HL-60 (cell line): ENCODE data around the gene CFAP65.

Experiments
- DNase-seq, 2 experiments: peaks; one replicate each; pipeline ENCODE4 v3.0.0-alpha.2; 2010 to 2020; ENCODE audit warnings: low read depth in 1 of 2, low spot score in 1 of 2
- H3K27ac ChIP-seq: fragments of 250-450 bp; sonication (Bioruptor Pico); replicated peaks from 2 replicates; pipeline ENCODE4 v1.5.1; 2020; ENCODE audit warnings: mild to moderate bottlenecking, moderate library complexity
- H3K27me3 ChIP-seq: fragments of 250-450 bp; sonication (Bioruptor Pico); 2 replicates; pipeline ENCODE4 v1.5.1; 2021; ENCODE audit warnings: mild to moderate bottlenecking, moderate library complexity; ENCODE audit not compliant: insufficient read depth, poor library complexity, severe bottlenecking
- H3K4me3 ChIP-seq: replicated peaks from 2 replicates; pipeline ENCODE4 v1.5.1; 2011; ENCODE audit warnings: mild to moderate bottlenecking, control low read depth, low read length; ENCODE audit not compliant: insufficient read depth
- CTCF ChIP-seq: IDR thresholded peaks from one replicate; pipeline ENCODE4 v1.5.1; 2011; ENCODE audit warnings: low read length, control low read depth, inconsistent platforms; ENCODE audit not compliant: insufficient read depth
- GABPA ChIP-seq: IDR thresholded peaks from 2 replicates; pipeline ENCODE4 v1.6.1; 2012; ENCODE audit warnings: low read depth
- POLR2AphosphoS5 ChIP-seq: IDR thresholded peaks from 2 replicates; pipeline ENCODE4 v1.6.1; 2012; ENCODE audit warnings: low read depth
- REST ChIP-seq: IDR thresholded peaks from 2 replicates; pipeline ENCODE4 v1.6.1; 2012; ENCODE audit warnings: low read depth; ENCODE audit not compliant: insufficient replicate concordance
- SPI1 ChIP-seq: IDR thresholded peaks from 2 replicates; pipeline ENCODE4 v1.6.1; 2012; ENCODE audit warnings: low read depth, mild to moderate bottlenecking, borderline replicate concordance

CFAP65 gene

GRCh38 chr2:218959761-218960308 is 81.5 kb downstream of the CFAP65 start:
- no peak for DNase-seq
- Histone ChIP-seq H3K27ac (no peak overlapping the region), H3K27me3 (peaks cover 70% of the 10 kb centered on the region), H3K4me3 (no peak overlapping the region)
- TF ChIP-seq REST (no peak), CTCF (no peak), POLR2AphosphoS5 (no peak), GABPA (no peak), SPI1 (no peak)

- Histone ChIP-seq H3K4me3 (no peak within 1 kb of the TSS), H3K27ac (no peak within 1 kb of the TSS), H3K27me3 (peaks cover 64% of the 10 kb centered on the region)
- TF ChIP-seq CTCF (no peak), GABPA (no peak), SPI1 (no peak), POLR2AphosphoS5 (no peak), REST (no peak)
- peak; percentile 18 to 53 for DNase-seq
Observed at GRCh38 chr2:218959141-218959731, 82.1 kb downstream of the CFAP65 start, which contains the start of gene CDK5R2. TSS of gene CDK5R2 (plus strand) at chr2:218959666. CDS start at chr2:218959821, 155 bp downstream.

GRCh38 chr2:218958276-218958675 is 83.0 kb downstream of the CFAP65 start:
- TF ChIP-seq CTCF = no peak
- TF ChIP-seq GABPA = no peak
- no peak for TF ChIP-seq REST
- TF ChIP-seq SPI1 = no peak
- TF ChIP-seq POLR2AphosphoS5 = no peak
- Histone ChIP-seq H3K27me3 (peaks cover 54% of the 10 kb centered on the region), H3K4me3 (no peak overlapping the region), H3K27ac (no peak overlapping the region)
- no peak for DNase-seq
